NCI-H187 (cell line): ENCODE measurements around the gene ANAPC1.
"Not testable (repeated sequence)": the region's sequence is repeated elsewhere in the genome, so short reads cannot be mapped to it uniquely, and the experiment has no call there.

Experiments
- DNase-seq, 2 experiments: peaks; one replicate each; lab custom pipeline; 2025; lab: John Stamatoyannopoulos, UW

The ANAPC1 gene

GRCh38 chr2:111790633-111791032, 93.4 kb downstream of the ANAPC1 start:
- not testable (repeated sequence) for DNase-seq

GRCh38 chr2:111784081-111784480, 99.9 kb downstream of the ANAPC1 start:
- DNase-seq, result not testable (repeated sequence)

GRCh38 chr2:111782195-111782594, 101.8 kb downstream of the ANAPC1 start:
- DNase-seq, result not testable (repeated sequence)

- DNase-seq, result not testable (repeated sequence)
Measured at GRCh38 chr2:111781443-111782094, 102.4 kb downstream of the ANAPC1 start.

GRCh38 chr2:111777155-111777554, 106.8 kb downstream of the ANAPC1 start:
- DNase-seq, result not testable (repeated sequence)

GRCh38 chr2:111776296-111776695, 107.7 kb downstream of the ANAPC1 start:
- DNase-seq, result not testable (repeated sequence)

- DNase-seq, result not testable (repeated sequence)
Measured at GRCh38 chr2:111772180-111772579, 111.8 kb downstream of the ANAPC1 start.

- DNase-seq, result not testable (repeated sequence)
Measured at GRCh38 chr2:111770916-111771658, 112.9 kb downstream of the ANAPC1 start.

GRCh38 chr2:111768266-111769190, 115.5 kb downstream of the ANAPC1 start:
- DNase-seq, result not testable (repeated sequence)

GRCh38 chr2:111767087-111767486, 116.9 kb downstream of the ANAPC1 start:
- not testable (repeated sequence) for DNase-seq

GRCh38 chr2:111766295-111766694, 117.7 kb downstream of the ANAPC1 start:
- not testable (repeated sequence) for DNase-seq

GRCh38 chr2:111764151-111764550, 119.8 kb downstream of the ANAPC1 start:
- DNase-seq, result not testable (repeated sequence)

GRCh38 chr2:111760697-111761284, 123.2 kb downstream of the ANAPC1 start:
- DNase-seq, result not testable (repeated sequence)

GRCh38 chr2:111752533-111752932, 131.5 kb downstream of the ANAPC1 start:
- DNase-seq, result not testable (repeated sequence)

GRCh38 chr2:111750641-111751040, 133.4 kb downstream of the ANAPC1 start:
- not testable (repeated sequence) for DNase-seq

- DNase-seq, result not testable (repeated sequence)
Measured at GRCh38 chr2:111748429-111748828, 135.6 kb downstream of the ANAPC1 start.

- DNase-seq, result not testable (repeated sequence)
Measured at GRCh38 chr2:111747410-111748115, 136.4 kb downstream of the ANAPC1 start.

- DNase-seq, result not testable (repeated sequence)
Measured at GRCh38 chr2:111744751-111745150, 139.2 kb downstream of the ANAPC1 start.

- not testable (repeated sequence) for DNase-seq
Measured at GRCh38 chr2:111741517-111741916, 142.5 kb downstream of the ANAPC1 start.

GRCh38 chr2:111735838-111736721, 147.9 kb downstream of the ANAPC1 start:
- not testable (repeated sequence) for DNase-seq
